Adrenal gland (tissue), 12 donors: ENCODE measurements around the gene CBFA2T3. TPM values are rescaled to one million over a fixed set of nuclear protein-coding genes. Genes with fewer than 3 reads are reported as not detected.

Source experiments
- DNase-seq, 7 donors: peaks; one replicate each; pipeline ENCODE4 v3.0.0-alpha.2; 2019 to 2020
- H3K27ac ChIP-seq, 5 donors: fragments of 200-600 bp; sonication (generic) in 4 of 5; 1 replicate in 3 of 5; 2 replicates in 2 of 5; pipeline versions ENCODE4 v1.5.1 to v1.8.0; 2016 to 2020; ENCODE audit warnings: mild to moderate bottlenecking in 1 of 5
- H3K27me3 ChIP-seq: fragments of 200-600 bp; 2 replicates; pipeline ENCODE4 v1.8.0; 2021
- H3K36me3 ChIP-seq, 2 donors: fragments of 200-600 bp; replicated peaks in 1 of 2; 1 replicate in 1 of 2; 2 replicates in 1 of 2; pipeline versions ENCODE4 v1.5.1 to v1.8.0; 2018 to 2022
- H3K4me1 ChIP-seq, 2 donors: fragments of 200-600 bp; replicated peaks in 1 of 2; 1 replicate in 1 of 2; 2 replicates in 1 of 2; pipeline versions ENCODE4 v1.5.1 to v1.8.0; 2018 to 2021
- H3K4me3 ChIP-seq, 4 donors: fragments of 200-600 bp; sonication (generic) in 3 of 4; one replicate each; pipeline ENCODE4 v1.5.1; 2016 to 2018
- H3K9me3 ChIP-seq, 3 donors: fragments of 200-600 bp; sonication (generic) in 1 of 3; replicated peaks in 1 of 3; 1 replicate in 2 of 3; 2 replicates in 1 of 3; pipeline versions ENCODE4 v1.5.1 to v1.8.0; 2016 to 2021
- CTCF ChIP-seq, 6 experiments: fragments of 450-650 bp in 4 of 6; fragments of 200-600 bp in 2 of 6; sonication (generic) in 1 of 6; IDR thresholded peaks; 1 replicate in 5 of 6; 2 replicates in 1 of 6; pipeline versions ENCODE4 v1.5.1 to v1.8.0; 2016 to 2021; ENCODE audit warnings: antibody characterized with exemption in 6 of 6, mild to moderate bottlenecking in 2 of 6, moderate library complexity in 1 of 6
- POLR2A ChIP-seq, 2 donors: fragments of 450-650 bp; IDR thresholded peaks; one replicate each; pipeline ENCODE4 v1.6.1; 2017; ENCODE audit warnings: antibody characterized with exemption in 2 of 2, mild to moderate bottlenecking in 2 of 2, moderate library complexity in 1 of 2
- WGBS, 4 donors: extraction: QIAGEN DNeasy Blood & Tissue Kit in 2 of 4; methylation state at CpG; one replicate each; pipeline versions ENCODE4 v1.1.5 to v1.1.7; 2013 to 2017; 5-methylcytosine and 5-hydroxymethylcytosine counted together
- intact Hi-C, 2 donors: fragments of 100-400 bp; cut with DNase I; formaldehyde crosslinking; loops; one replicate each; pipeline versions ENCODE4 v1.14.1 to v1.15.0; 2022 to 2023
- polyA plus RNA-seq, 3 donors: library from polyadenylated mRNA; stranded (reverse); fragments of 200-250 nt in 2 of 3; fragments of 350-450 nt in 1 of 3; fragmentation: Illumina TruSeq in 1 of 3; extraction: RNeasy Lipid Tissue Mini Kit (QIAGEN cat#74804) in 1 of 3; gene quantifications; one replicate each; pipeline ENCODE4 v1.2.3, GENCODE V29; 2013 to 2014
- total RNA-seq, 9 donors: library from RNA; depleted of rRNA in 4 of 9; stranded (reverse); fragments of >200 nt in 4 of 9; fragments of 120-200 nt in 1 of 9; fragmentation: NEBNext Ultra II Directional in 1 of 9; extraction: Animal tissue kit (Norgen Biotek cat#: 25700) in 1 of 9; gene quantifications; one replicate each; pipeline versions ENCODE4 v1.1.0 to v1.2.4, GENCODE V29; 2013 to 2023
- donor health status: healthy with polysubstance abuse.
- donor health status: Bipolar disorder and iron deficiency.
- donor health status: DM: yes; HTN: yes; CAD: no.
- donor health status: DM: no; HTN: no; CAD: no.
- donor health status: DM: no; HTN: no; CAD: no.
- donor health status: DM: yes; HTN: yes; CAD: no.

The CBFA2T3 gene
- total and polyA plus RNA-seq, 12 donors = 0.30 to 16.9 (median 2.2) TPM

- DNase-seq = no peak
- intact Hi-C loops = no loop called here
- no peak for TF ChIP-seq CTCF (IDR thresholded peaks at IDR 0.05)
These were observed 64.5 kb downstream of the CBFA2T3 start for GRCh38 chr16:88912556-88912955.

DNA sequence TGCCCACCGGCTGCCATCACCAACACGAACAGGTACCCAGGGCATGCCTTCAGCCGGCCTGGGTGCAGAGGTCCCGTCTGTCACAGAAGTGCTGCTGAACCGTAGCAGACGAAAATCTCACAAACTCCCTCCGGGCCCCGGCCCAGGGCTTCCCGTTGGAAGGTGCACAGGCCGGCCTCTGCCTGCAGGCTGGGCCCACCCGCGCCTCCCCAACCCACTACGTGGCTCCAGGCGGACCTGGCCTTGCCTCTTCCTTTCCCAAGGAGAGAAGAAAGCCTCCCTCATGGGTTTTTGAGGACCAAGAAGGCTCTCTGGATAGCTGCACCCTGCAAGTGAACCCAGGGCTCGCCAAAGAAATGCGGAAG lies 65.1 kb downstream of the CBFA2T3 start:
- TF ChIP-seq POLR2A (IDR thresholded peaks at IDR 0.05) (no peak), CTCF (IDR thresholded peaks at IDR 0.05) (no peak)
- Histone ChIP-seq H3K36me3 (no peaks in the 10 kb centered on the region), H3K9me3 (no peaks in the 10 kb centered on the region), H3K27ac (no peak overlapping the region), H3K4me1 (peaks cover 0 to 5% of the 10 kb centered on the region in 2 donors), H3K4me3 (no peak overlapping the region), H3K27me3 (no peaks in the 10 kb centered on the region)
- intact Hi-C loops = no loop called here
- no peak for DNase-seq
- WGBS, 4 donors = 83 to 100% (median 91%) methylated on average over 1 to 16 of the region's 16 CpGs

More at GRCh38 chr16:88912556-88912955, 64.5 kb downstream of the CBFA2T3 start:
- H3K27ac ChIP-seq = no peak overlapping the region
- peaks cover 0 to 5% of the 10 kb centered on the region in 2 donors for H3K4me1 ChIP-seq
- no peaks in the 10 kb centered on the region for H3K36me3 ChIP-seq
- no peaks in the 10 kb centered on the region for H3K27me3 ChIP-seq
- WGBS, 4 donors = 79 to 86% (median 85%) methylated on average over 9 to 15 of the region's 15 CpGs
- H3K4me3 ChIP-seq = no peak overlapping the region
- no peaks in the 10 kb centered on the region for H3K9me3 ChIP-seq

DNA sequence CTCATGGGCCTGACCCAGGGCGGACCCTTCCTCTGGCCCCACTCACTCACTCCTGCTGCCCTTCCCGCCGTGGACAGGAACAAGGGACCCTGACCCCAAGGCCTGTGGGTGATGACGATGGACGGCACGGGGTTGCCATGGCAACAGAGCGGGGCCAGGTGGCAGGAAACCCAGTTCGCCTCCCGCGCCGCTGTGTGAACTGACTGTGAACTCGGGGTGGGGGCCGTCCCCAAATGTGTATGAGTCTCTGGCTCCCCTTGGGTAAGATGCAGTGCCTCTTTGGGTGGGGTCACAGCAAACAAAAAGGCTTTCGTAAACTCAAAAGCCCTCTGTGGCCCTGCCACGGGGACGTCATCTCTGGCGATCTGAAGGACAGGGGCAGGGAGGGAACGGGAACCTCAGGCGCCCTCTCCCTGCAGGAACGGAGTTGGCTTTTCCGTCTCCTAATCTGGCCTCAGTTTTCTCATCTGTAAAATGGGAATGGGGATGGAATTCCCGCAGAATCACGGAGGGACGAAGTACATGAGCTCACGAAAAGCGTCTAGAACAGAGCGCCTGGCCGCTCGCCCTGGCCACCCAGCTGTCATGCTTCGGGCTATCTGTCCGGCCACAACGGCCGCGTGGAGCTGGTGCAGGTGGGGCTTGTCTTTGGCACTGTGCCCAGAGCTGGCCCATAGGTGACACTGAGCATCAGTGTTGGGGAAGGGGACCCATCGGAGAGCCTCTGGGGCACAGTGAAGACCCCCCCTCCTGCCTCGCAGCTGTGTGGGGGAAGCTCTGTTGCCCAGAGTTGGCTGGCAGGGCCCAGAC lies 65.7 kb downstream of the CBFA2T3 start:
- H3K27me3 ChIP-seq = no peaks in the 10 kb centered on the region
- TF ChIP-seq POLR2A (IDR thresholded peaks at IDR 0.05) = no peak
- TF ChIP-seq CTCF (IDR thresholded peaks at IDR 0.05) = no peak
- no peaks in the 10 kb centered on the region for H3K36me3 ChIP-seq
- H3K27ac ChIP-seq = peak overlapping the region in 1 of 5 donors; percentile 22
- H3K9me3 ChIP-seq = no peaks in the 10 kb centered on the region
- peaks cover 0 to 5% of the 10 kb centered on the region in 2 donors for H3K4me1 ChIP-seq
- intact Hi-C loops = no loop called here
- WGBS, 4 donors = 67 to 78% (median 76%) methylated on average over 29 to 36 of the region's 36 CpGs
- peak in 2 of 7 donors; percentile 38 to 56 for DNase-seq
- no peak overlapping the region for H3K4me3 ChIP-seq

DNA sequence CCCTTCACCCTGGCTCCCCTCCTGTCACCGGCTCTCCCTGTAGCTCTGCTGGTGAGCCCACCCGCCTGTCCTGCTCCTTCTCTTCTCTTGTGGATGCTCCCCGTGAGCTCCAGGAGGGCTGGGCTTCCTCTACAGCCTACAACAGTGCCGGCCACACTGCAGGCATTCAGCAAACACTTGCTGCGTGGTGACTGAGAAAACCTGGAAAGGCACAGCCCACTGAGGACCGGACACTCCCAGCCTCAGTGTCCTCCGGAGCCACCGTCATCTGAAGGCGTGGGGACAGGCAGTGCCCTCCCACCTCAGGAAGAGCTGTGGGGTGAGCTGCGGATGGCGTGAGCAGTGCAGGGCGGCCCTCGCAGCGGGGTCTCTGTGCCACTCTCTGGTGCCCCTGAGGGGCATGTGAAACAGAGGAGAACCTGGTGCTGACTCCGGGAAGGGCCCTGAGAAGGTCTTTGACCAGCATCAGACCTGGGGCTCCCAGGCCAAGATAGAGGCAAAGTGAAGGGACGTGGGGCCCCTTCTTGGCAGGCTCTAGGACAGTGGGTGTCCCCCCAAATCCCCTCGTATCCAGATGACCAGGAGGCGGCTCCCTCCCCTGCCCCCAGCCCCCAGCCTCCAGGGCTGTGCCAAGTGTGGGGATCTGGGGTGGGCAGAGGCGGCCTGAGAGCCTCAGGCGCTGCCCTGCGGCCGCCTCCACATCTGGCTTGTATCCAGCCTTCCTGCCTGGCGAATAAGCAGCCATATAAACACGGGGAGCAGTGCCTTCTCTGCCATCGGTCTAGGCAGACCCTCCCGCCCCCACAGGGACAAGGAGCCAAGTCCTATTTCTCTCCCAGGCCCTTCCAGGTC lies 66.5 kb downstream of the CBFA2T3 start:
- WGBS, 4 donors = 72 to 83% (median 77%) methylated on average over 17 to 26 of the region's 26 CpGs
- peak overlapping the region in 1 of 5 donors; percentile 22 for H3K27ac ChIP-seq

More for the DNA sequence above, 66.5 kb downstream of the CBFA2T3 start:
- Histone ChIP-seq H3K4me3 (no peak overlapping the region), H3K9me3 (no peaks in the 10 kb centered on the region), H3K4me1 (peaks cover 0 to 5% of the 10 kb centered on the region in 2 donors), H3K27me3 (no peaks in the 10 kb centered on the region), H3K36me3 (no peaks in the 10 kb centered on the region)
- TF ChIP-seq CTCF (IDR thresholded peaks at IDR 0.05) (no peak), POLR2A (IDR thresholded peaks at IDR 0.05) (no peak)
- intact Hi-C loops = no loop called here
- DNase-seq = no peak
